ENCODE results near the gene SEC24C. TPM values are rescaled to one million over a fixed set of nuclear protein-coding genes. Genes with fewer than 3 reads are reported as not detected.
"Not testable (repeated sequence)": the region's sequence is repeated elsewhere in the genome, so short reads cannot be mapped to it uniquely, and the experiment has no call there.

SEC24C gene, protein sequence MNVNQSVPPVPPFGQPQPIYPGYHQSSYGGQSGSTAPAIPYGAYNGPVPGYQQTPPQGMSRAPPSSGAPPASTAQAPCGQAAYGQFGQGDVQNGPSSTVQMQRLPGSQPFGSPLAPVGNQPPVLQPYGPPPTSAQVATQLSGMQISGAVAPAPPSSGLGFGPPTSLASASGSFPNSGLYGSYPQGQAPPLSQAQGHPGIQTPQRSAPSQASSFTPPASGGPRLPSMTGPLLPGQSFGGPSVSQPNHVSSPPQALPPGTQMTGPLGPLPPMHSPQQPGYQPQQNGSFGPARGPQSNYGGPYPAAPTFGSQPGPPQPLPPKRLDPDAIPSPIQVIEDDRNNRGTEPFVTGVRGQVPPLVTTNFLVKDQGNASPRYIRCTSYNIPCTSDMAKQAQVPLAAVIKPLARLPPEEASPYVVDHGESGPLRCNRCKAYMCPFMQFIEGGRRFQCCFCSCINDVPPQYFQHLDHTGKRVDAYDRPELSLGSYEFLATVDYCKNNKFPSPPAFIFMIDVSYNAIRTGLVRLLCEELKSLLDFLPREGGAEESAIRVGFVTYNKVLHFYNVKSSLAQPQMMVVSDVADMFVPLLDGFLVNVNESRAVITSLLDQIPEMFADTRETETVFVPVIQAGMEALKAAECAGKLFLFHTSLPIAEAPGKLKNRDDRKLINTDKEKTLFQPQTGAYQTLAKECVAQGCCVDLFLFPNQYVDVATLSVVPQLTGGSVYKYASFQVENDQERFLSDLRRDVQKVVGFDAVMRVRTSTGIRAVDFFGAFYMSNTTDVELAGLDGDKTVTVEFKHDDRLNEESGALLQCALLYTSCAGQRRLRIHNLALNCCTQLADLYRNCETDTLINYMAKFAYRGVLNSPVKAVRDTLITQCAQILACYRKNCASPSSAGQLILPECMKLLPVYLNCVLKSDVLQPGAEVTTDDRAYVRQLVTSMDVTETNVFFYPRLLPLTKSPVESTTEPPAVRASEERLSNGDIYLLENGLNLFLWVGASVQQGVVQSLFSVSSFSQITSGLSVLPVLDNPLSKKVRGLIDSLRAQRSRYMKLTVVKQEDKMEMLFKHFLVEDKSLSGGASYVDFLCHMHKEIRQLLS
- 65.9 TPM for total RNA-seq

DNA sequence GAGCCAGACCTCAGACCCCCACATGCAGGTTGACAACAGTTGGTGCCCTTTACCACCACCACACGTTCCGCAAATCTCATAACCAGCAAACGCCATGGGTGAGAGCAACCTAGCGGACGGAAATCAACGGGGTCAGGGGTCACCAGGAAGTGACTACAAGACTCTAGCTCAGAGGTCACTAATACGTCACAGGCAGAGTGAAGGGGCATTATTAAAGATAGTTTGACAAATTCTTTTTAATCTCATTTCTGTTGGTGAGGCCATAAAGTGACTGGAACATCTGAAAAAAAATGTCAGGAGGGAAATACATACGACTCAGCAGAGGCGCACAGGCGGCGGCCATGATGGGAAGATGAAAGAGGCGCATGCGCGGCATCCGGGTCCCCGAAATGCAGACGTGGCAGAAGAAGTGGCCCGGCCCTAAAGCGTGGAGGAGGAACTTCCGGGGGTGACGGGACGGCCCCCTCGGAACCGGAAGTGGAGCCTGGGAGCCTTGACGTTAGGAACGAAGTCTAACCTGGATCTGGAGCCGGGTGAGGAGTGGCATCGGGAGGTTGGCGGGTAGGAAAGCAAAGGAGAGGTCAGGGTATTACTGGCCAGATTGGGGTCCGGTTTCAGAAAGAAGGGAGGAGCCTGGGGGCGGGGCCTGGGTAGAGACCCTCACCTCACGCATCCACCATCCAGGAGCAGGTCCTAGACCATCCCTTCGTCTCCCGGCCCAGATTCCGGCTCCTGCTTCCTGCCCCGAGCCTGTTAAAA lies at the start of gene SEC24C:
TSS of gene SEC24C (plus strand) at position 468 of the 759 bp plus-strand sequence. CDS start 2,461 bp downstream, outside the sequence.
- TF ChIP-seq, protein P1, sequence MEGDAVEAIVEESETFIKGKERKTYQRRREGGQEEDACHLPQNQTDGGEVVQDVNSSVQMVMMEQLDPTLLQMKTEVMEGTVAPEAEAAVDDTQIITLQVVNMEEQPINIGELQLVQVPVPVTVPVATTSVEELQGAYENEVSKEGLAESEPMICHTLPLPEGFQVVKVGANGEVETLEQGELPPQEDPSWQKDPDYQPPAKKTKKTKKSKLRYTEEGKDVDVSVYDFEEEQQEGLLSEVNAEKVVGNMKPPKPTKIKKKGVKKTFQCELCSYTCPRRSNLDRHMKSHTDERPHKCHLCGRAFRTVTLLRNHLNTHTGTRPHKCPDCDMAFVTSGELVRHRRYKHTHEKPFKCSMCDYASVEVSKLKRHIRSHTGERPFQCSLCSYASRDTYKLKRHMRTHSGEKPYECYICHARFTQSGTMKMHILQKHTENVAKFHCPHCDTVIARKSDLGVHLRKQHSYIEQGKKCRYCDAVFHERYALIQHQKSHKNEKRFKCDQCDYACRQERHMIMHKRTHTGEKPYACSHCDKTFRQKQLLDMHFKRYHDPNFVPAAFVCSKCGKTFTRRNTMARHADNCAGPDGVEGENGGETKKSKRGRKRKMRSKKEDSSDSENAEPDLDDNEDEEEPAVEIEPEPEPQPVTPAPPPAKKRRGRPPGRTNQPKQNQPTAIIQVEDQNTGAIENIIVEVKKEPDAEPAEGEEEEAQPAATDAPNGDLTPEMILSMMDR (IDR thresholded peaks at IDR 0.05) = no peak
- intact Hi-C loops (cut with DNase I) = loop anchor here (1.0 to 10.0 kb wide), 4 partner anchors 28 to 499 kb away; partner anchors contain the start of genes DNAJC9, NDST2 and ZSWIM8
- Histone ChIP-seq H3K4me1 (peaks cover 12 to 25% of the 10 kb centered on the region in 2 donors), H3K36me3 (peaks cover 27 to 28% of the 10 kb centered on the region in 2 donors), H3K4me3 (peak within 1 kb of the TSS; percentile 73 to 82), H3K27me3 (no peaks in the 10 kb centered on the region), H3K9me3 (no peaks in the 10 kb centered on the region), H3K27ac (peak within 1 kb of the TSS; percentile 95 to 96)
- DNase-seq (ENCODE audit: low spot score in 2 of 2) = peak; percentile 87 to 98

DNA sequence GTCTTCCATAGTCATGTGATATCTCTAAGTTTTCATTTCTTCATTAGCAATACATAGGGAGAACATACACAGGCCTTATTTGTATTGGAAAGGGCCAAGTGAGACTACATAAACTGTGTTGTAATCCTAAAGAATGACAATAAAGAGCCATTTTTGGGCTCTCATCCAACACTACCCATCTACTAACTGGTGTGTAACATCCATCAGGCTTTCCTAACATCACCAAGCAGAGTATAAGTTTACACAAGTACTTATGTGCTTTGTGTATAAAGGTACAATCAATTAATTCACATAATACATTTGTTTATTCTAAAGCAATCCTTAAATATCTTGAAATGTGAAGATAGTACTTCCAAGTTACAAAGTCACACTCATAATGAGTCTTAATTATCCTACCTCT lies 48.9 kb upstream of the SEC24C start:
- H3K4me3 ChIP-seq; H3K9me3 ChIP-seq; H3K36me3 ChIP-seq; intact Hi-C loops (cut with DNase I); H3K27me3 ChIP-seq; H3K27ac ChIP-seq; DNase-seq (ENCODE audit: low spot score in 2 of 2); H3K4me1 ChIP-seq: not testable (repeated sequence)

DNA sequence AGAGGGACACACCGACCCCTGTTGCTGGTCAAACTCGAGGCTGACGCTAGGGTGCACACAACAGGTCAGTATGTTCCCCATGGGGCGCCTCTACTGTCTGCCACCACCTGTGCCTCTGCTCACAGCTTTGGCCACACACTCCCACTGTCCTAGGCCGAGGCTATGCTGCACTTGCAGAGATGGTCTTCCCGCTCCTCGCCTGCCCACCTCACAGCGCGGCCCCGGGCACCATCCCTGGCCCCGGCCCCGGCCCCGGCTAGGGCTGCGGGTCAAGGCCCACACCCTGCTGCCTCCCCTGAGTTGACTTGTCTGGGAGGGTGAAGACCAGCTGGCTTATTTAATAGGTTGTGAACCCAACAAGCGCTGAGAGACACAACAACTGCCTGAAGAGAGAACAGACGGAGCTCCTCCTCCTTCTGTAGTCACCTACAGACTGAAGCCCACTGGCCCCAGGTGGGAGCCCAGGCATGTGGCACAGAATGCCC lies 46.5 kb upstream of the SEC24C start, which contains the start of gene AGAP5:
TSS of gene AGAP5 (minus strand) at position 435 of the 485 bp plus-strand sequence. CDS start at position 81, 354 bp downstream.
- H3K27me3 ChIP-seq; H3K9me3 ChIP-seq; H3K4me1 ChIP-seq; DNase-seq (ENCODE audit: low spot score in 2 of 2); intact Hi-C loops (cut with DNase I); H3K36me3 ChIP-seq; H3K27ac ChIP-seq; H3K4me3 ChIP-seq: not testable (repeated sequence)

DNA sequence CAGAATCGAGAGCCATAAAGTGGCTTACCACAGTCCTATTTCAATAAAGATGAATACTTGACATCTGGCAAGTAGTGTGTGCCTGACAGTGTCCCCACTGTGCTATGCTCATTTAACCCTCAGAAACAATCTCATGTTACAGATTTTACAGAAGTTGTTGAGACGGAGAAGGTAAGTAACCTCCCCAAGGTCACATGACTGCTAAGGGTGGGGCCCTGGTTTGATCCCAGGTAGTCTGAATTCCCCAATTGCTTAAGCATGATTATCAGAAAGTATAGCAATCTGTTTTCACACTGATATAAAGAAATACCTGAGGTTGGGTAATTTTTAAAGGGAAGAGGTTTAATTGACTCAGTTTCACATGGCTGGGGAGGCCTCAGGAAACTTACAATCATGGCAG lies 45.4 kb upstream of the SEC24C start:
- H3K36me3 ChIP-seq; H3K27ac ChIP-seq; DNase-seq (ENCODE audit: low spot score in 2 of 2); H3K4me1 ChIP-seq; intact Hi-C loops (cut with DNase I); H3K9me3 ChIP-seq; H3K4me3 ChIP-seq; H3K27me3 ChIP-seq: not testable (repeated sequence)

DNA sequence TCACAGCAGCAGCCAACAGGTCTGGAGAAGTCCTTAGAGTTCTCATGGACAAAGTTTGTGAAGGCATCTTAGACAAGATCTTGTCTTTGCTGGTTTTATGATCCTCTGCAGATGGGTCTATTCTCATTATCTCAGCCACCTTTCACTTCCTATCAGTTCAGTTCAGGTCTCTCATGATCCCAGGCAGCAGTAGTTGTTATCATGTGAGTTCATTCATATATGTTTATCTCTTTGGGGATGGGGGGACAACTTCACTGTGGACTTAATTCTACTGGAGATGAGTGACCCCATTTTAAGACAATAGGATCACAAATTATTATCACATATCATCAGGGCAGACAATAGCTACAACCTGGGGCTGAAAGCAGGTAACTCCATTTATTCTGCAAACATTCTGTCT lies 40.2 kb upstream of the SEC24C start:
- H3K27ac ChIP-seq; H3K9me3 ChIP-seq; H3K27me3 ChIP-seq; DNase-seq (ENCODE audit: low spot score in 2 of 2); H3K4me3 ChIP-seq; H3K36me3 ChIP-seq; H3K4me1 ChIP-seq; intact Hi-C loops (cut with DNase I): not testable (repeated sequence)

DNA sequence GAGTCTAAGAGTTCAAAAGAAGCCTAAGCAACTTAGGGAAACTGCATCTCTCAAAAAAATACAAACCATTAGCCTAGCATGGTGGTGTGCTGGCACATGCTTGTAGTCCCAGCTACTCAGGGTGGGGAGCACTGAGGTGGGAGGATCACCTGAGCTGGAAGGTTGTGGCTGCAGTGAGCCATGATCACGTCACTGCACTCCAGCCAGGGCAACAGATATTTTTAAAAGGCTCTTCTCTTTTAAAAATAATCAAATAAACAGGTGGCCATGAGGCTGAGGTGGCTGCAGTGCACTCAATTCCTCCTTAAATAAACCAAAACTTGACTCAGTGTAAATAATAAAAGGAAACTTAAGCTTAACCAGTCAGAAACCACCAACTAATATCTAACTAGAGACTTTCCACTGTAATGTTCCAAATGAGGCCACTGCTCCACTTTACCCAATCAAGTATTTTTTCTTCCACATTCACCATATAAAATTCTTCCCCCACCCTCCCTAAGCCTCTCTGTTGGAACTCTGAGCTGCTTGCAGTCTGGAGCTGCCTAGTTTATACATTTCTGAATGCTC lies 38.6 kb upstream of the SEC24C start:
- intact Hi-C loops (cut with DNase I); DNase-seq (ENCODE audit: low spot score in 2 of 2); H3K36me3 ChIP-seq; H3K27me3 ChIP-seq; H3K4me1 ChIP-seq; H3K27ac ChIP-seq; H3K4me3 ChIP-seq; H3K9me3 ChIP-seq: not testable (repeated sequence)

DNA sequence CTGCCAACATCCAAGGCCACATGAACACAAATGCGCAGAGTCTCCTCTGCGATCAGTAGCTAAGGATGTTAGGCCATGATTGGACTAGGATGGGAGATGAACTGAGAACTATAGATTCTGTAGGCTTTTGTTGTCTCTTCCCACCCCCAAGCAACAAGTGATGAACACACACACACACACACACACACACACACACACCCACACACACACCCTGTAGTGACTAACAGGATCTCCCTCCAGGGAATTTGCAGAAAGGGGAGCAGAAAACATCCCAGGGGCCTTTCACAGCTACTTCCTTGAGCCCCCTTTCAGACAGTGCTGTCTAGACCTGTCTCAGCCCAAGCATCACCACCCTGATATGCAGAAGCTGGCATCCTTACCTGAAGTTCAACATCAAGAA lies 37.7 kb upstream of the SEC24C start:
- H3K4me1 ChIP-seq; H3K27ac ChIP-seq; H3K36me3 ChIP-seq; H3K4me3 ChIP-seq; H3K9me3 ChIP-seq; DNase-seq (ENCODE audit: low spot score in 2 of 2); intact Hi-C loops (cut with DNase I); H3K27me3 ChIP-seq: not testable (repeated sequence)

DNA sequence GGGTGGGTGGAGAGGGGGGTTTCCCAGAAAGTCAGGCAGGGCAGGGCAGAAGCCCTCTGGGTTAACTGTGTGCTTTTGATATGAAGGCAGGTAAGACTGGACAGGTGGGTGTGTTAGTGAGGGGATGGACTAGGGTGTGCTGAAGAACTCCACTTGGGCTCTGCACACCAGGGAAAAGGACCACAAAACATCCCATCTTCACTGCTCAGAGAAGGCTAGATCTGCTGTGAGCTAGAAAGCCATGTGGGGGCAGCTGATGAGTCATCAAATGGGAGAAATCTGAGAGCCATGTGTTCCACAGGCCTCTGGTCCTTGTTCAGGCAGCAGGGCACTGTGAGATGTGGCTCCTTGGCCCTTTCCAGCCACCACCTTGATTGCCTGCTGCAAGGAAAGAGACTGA lies 36.5 kb upstream of the SEC24C start:
- H3K36me3 ChIP-seq; H3K4me3 ChIP-seq; H3K27me3 ChIP-seq; DNase-seq (ENCODE audit: low spot score in 2 of 2); H3K9me3 ChIP-seq; H3K27ac ChIP-seq; H3K4me1 ChIP-seq; intact Hi-C loops (cut with DNase I): not testable (repeated sequence)

DNA sequence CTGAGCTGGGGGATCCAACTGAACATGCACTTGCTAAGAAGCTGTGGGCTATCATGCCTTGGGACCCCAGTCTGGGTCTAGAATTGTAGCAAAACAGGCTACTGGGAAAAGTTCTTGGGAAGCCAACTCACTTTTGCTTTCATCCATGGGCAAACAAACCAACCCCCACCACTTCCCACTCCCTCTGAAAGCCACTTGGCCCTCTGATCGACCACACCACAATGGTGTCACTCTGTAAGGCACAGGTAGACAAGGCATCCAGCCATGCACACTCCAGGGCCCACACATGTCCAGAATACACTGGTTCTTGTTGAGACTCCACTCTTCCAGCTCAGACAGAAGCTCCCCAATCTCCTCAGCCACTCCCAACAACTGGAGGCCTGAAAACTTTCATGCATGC lies 36.0 kb upstream of the SEC24C start:
- DNase-seq (ENCODE audit: low spot score in 2 of 2); H3K4me3 ChIP-seq; H3K4me1 ChIP-seq; intact Hi-C loops (cut with DNase I); H3K27me3 ChIP-seq; H3K27ac ChIP-seq; H3K9me3 ChIP-seq: not testable (repeated sequence)
- H3K36me3 ChIP-seq = peaks cover 4 to 13% of the 10 kb centered on the region in 2 donors

DNA sequence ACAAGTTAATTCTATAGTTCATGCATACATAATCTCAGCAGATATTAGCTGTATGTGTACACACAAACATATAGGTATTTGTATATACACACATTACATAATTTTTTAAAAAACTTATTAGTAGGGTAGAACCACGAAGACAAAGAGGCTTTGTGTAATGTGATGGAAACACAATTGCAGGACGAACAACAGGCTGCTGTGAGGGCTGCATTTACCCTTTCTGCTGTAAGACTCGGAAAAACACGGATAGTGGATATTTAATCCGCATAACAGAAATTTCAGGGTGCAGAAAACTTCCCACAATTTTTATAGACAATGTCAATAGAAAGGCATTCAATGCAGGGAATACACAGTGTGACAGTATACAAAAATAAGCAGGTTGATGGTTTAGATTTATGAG lies 32.5 kb upstream of the SEC24C start:
- H3K27ac ChIP-seq; DNase-seq (ENCODE audit: low spot score in 2 of 2); intact Hi-C loops (cut with DNase I); H3K4me1 ChIP-seq; H3K27me3 ChIP-seq; H3K4me3 ChIP-seq; H3K9me3 ChIP-seq: not testable (repeated sequence)
- H3K36me3 ChIP-seq = peaks cover 22 to 25% of the 10 kb centered on the region in 2 donors

DNA sequence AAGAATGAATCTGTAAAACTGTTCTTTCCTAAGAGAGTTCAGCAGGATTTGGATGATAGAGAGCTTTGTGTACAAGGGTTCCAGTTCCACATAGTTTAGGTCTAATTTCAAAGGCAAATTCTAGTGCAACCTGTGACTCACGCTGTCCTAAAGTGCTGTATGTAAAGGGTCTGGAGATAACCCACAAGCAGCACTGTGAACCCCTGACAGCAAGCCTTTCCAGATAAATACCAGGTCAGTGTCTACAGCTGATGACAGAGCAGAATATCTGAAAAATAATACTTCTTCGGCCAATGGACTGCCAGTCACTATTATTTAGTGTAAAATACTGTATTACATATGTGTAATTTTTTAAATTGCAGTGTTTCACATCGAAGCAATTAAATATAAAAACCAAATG lies 30.3 kb upstream of the SEC24C start:
- H3K9me3 ChIP-seq; H3K4me1 ChIP-seq; H3K27me3 ChIP-seq; H3K27ac ChIP-seq; H3K4me3 ChIP-seq; DNase-seq (ENCODE audit: low spot score in 2 of 2); intact Hi-C loops (cut with DNase I): not testable (repeated sequence)
- peaks cover 36 to 43% of the 10 kb centered on the region in 2 donors for H3K36me3 ChIP-seq

Data from ascending aorta (tissue), 2 donors.